Muscle layer of duodenum (tissue), 2 donors: Measurements from ENCODE around the gene CYB5A.
A peak's percentile ranks its signal among the peaks of the same experiment; 100 is the strongest.

Experiments
- H3K27ac ChIP-seq: one replicate; pipeline ENCODE4 v1.7.0; 2013; ENCODE audit warnings: mild to moderate bottlenecking, low read length
- H3K27me3 ChIP-seq: one replicate; pipeline ENCODE4 v1.7.0; 2013; ENCODE audit warnings: low read depth, mild to moderate bottlenecking, control low read depth, low read length
- H3K36me3 ChIP-seq, 2 donors: one replicate each; pipeline ENCODE4 v1.7.0; 2013; ENCODE audit warnings: low read length in 2 of 2, control low read depth in 1 of 2, mild to moderate bottlenecking in 1 of 2; ENCODE audit not compliant: insufficient read depth in 2 of 2, control insufficient read depth in 1 of 2
- H3K4me1 ChIP-seq, 2 donors: one replicate each; pipeline ENCODE4 v1.7.0; 2013; ENCODE audit warnings: low read length in 2 of 2, mild to moderate bottlenecking in 2 of 2, control low read depth in 1 of 2, moderate library complexity in 1 of 2; ENCODE audit not compliant: insufficient read depth in 2 of 2, control insufficient read depth in 1 of 2
- H3K4me3 ChIP-seq, 2 donors: one replicate each; pipeline ENCODE4 v1.7.0; 2013; ENCODE audit warnings: low read length in 2 of 2, low read depth in 1 of 2, mild to moderate bottlenecking in 1 of 2
- H3K9me3 ChIP-seq, 2 donors: one replicate each; pipeline ENCODE4 v1.7.0; 2013; ENCODE audit warnings: low read length in 2 of 2, control low read depth in 1 of 2, mild to moderate bottlenecking in 1 of 2; ENCODE audit not compliant: control insufficient read depth in 1 of 2
- donor health status: healthy.

Gene CYB5A

DNA sequence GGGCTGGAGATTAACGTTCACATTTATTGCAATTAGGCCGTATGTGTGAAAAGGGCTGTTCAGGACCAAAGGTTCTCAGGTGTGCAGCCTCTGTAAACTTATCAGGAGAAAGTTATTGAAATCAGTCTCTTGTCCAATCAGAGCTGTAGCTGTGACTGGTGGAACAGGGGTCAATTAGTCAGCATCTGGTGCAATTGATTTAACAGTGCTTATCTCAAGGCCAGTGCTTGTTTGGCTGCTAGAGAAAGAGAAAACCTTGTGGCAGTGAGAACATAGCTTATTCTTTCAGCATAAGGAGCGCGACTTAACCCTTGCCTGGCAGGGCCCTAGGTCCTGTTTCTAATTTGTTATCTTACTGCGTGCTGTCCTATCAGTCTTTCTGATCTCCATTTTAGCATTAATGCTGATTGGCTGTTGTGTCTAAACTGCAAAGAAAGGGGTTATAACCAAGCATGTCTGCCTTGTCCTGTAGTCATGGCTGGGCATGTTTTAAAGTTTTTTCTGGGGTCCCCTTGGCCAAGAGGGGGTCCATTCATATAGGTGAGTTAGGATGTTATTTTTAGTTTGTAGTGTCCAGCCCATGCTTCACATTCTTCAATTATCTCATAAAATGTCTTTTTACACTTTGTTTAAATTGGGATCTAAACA lies 66.4 kb downstream of the CYB5A start:
- Histone ChIP-seq H3K4me1 (no peaks in the 10 kb centered on the region), H3K27me3 (no peaks in the 10 kb centered on the region), H3K36me3 (no peaks in the 10 kb centered on the region), H3K9me3 (no peaks in the 10 kb centered on the region), H3K4me3 (no peak overlapping the region), H3K27ac (peak overlapping the region; percentile 10)

DNA sequence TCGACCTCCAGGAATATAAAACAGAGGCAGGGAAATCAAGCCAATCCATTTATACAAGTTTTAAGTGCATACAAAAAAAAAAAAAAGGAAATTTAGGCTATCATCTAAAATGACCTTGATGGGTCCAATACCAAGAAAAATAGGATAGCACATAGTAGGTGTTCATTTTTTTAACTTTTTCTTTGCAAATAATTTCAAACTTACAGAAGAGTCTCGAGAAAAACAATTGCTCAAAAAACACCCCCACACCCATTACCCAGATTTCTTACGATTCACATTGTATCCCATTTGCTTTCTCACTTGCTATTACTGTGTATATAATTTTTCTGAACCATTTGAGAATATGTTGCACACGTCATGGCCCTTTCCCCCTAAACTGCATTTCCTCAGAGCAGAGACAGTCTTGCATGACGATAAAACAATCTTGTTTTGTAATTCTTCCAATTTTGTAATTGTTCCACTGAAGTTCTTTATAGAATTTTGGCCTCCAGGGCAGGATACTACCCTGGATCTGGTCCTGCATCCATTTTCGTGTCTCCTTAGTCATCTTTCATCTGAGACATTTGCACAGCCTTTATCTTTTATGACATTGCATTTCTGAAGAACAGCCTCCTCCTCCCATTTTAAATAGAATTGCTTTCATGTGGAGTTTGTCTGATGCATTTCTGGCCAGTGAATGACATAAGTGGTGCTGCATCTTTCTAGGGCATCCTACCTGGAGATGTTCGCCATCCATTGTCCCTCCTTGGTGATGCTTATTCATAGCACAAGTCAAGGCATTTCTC lies 68.9 kb downstream of the CYB5A start:
- no peaks in the 10 kb centered on the region for H3K9me3 ChIP-seq
- H3K27ac ChIP-seq = no peak overlapping the region
- no peaks in the 10 kb centered on the region for H3K4me1 ChIP-seq
- H3K4me3 ChIP-seq = no peak overlapping the region
- H3K36me3 ChIP-seq = no peaks in the 10 kb centered on the region
- no peaks in the 10 kb centered on the region for H3K27me3 ChIP-seq

DNA sequence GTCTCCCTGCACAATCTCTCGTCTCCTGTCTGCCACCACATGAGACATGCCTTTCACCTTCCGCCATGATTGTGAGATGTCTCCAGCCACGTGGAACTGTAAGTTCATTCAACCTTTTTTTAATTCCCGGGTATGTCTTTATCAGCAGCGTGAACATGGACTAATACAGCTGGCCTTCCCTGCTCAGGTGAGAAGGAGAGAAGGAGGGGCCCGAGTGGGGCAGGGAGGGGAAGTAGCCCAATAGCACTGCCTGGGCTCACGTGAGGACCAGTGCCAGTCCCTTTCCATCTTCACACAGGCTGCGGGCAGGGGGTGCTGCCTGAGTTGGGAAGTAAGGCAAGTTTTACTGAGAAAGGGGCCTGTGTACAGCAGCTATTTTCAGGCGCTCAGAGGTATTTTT lies 70.7 kb downstream of the CYB5A start:
- Histone ChIP-seq H3K4me1 (no peaks in the 10 kb centered on the region), H3K27me3 (no peaks in the 10 kb centered on the region), H3K4me3 (no peak overlapping the region)

DNA sequence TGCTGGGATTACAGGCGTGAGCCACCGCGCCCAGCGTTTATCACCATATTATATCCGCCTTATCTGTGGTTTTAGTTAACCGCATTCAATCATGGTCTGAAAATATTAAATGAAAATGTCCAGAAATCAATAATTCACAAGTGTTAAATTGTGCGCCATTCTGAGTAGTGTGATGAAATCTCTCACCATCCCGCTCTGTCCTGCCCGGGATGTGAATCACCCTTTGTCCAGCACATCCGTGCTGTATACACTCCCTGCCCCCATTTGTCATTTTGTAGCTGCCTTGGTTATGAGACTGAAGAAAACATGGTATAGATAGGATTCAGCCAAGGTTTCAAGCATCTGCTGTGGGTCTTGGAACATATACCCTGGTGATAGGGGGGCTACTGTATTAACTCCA lies 72.7 kb downstream of the CYB5A start:
- Histone ChIP-seq H3K27ac (no peak overlapping the region), H3K36me3 (no peaks in the 10 kb centered on the region), H3K27me3 (no peaks in the 10 kb centered on the region), H3K4me1 (no peaks in the 10 kb centered on the region), H3K4me3 (no peak overlapping the region), H3K9me3 (no peaks in the 10 kb centered on the region)

More for the DNA sequence above, 70.7 kb downstream of the CYB5A start:
- no peaks in the 10 kb centered on the region for H3K36me3 ChIP-seq
- no peaks in the 10 kb centered on the region for H3K9me3 ChIP-seq
- no peak overlapping the region for H3K27ac ChIP-seq

DNA sequence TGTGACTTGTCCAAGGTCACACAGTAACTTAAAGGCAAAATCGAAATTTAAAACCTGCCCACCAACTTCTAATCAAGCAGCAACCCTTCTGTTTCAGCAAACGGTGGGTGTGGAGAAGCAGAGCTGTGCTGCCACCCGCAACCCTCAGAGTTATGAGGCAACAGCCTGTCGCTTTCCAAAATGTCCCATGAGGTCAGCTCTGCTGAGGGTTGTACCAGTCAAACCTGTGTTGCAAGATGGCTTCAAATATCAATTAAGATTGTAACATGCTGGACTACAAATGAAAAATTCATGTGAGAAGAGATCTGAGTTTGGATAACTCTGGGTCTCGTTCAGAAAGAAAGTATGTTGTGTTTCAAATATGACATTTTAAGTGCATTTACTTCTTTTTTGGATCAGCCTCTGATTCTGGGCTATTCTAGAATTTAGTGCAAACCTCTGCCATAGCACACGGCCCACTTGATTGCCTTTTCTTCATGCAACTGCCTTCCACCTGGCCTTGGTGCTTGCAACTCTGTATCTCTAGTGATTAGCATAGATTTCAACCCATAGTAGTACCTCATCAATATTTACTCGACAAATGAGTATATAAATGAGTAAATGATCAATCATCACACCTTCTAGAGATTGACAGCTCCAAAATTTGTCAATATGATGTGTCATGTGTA lies 74.2 kb downstream of the CYB5A start:
- Histone ChIP-seq H3K4me1 (no peaks in the 10 kb centered on the region), H3K27me3 (no peaks in the 10 kb centered on the region), H3K4me3 (no peak overlapping the region), H3K36me3 (no peaks in the 10 kb centered on the region), H3K9me3 (no peaks in the 10 kb centered on the region), H3K27ac (no peak overlapping the region)

DNA sequence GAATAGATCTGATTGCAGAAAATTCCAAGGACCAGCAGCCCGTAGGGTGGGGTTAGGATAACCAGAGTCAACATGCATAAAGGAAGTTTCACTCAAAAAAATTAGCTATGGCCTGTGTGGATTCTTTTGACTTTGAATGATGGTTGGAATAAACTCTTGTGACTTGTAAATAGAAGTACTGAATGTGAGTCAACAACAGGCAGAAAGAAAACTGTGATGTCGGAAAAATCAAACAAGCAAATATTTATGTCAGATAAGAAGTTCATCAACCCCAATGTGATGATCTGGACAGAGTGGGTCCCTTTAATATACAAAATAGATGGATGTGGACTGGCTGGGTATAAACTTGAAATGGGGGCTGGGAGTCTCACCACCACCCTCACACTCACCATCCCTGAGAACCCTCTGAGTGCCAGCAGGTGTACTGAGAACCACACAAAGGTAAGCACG lies 75.1 kb downstream of the CYB5A start:
- H3K9me3 ChIP-seq = no peaks in the 10 kb centered on the region
- H3K4me1 ChIP-seq = no peaks in the 10 kb centered on the region
- H3K27ac ChIP-seq = no peak overlapping the region
- H3K27me3 ChIP-seq = no peaks in the 10 kb centered on the region
- no peaks in the 10 kb centered on the region for H3K36me3 ChIP-seq
- no peak overlapping the region for H3K4me3 ChIP-seq

DNA sequence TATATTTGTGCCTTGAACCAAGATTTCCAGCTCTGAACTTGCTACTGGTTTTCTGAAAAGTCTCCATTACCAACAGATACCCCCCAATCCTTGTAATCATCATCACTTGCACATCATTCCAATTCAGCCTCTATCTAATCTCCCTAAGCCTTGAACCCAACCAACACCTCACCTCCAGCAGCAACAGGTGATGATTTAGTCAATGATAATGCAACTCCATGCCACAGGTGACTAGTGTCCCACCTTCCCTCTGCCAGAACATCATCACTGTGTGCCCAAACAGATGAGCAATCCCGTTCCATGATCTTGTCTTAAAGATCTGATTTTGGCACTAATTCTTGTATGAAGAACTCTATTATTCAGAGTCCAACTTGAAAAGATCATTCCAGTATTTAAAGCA lies 75.9 kb downstream of the CYB5A start:
- Histone ChIP-seq H3K36me3 (no peaks in the 10 kb centered on the region), H3K9me3 (no peaks in the 10 kb centered on the region), H3K4me1 (no peaks in the 10 kb centered on the region), H3K27ac (no peak overlapping the region), H3K27me3 (no peaks in the 10 kb centered on the region), H3K4me3 (no peak overlapping the region)

DNA sequence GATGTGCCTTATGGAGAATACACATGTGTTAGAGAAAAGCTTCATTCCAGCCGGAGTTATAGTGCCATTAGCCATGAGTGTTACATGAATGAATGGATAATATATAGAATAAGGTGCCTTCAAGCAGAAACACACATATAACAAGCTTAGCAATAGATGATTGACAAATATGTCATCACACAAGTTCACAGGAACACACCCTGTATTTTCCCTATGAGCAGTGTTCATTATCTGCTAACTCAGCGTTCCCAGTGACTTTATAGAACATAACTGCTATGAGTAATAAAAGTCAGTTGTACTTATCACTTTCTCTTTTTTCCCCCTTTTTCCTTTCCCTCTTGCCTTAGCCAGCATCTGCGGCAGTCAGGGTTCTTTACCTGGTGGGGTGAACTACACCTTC lies 78.3 kb downstream of the CYB5A start:
- H3K27ac ChIP-seq = no peak overlapping the region
- no peaks in the 10 kb centered on the region for H3K9me3 ChIP-seq
- H3K4me1 ChIP-seq = no peaks in the 10 kb centered on the region
- no peaks in the 10 kb centered on the region for H3K36me3 ChIP-seq
- no peaks in the 10 kb centered on the region for H3K27me3 ChIP-seq
- H3K4me3 ChIP-seq = no peak overlapping the region

DNA sequence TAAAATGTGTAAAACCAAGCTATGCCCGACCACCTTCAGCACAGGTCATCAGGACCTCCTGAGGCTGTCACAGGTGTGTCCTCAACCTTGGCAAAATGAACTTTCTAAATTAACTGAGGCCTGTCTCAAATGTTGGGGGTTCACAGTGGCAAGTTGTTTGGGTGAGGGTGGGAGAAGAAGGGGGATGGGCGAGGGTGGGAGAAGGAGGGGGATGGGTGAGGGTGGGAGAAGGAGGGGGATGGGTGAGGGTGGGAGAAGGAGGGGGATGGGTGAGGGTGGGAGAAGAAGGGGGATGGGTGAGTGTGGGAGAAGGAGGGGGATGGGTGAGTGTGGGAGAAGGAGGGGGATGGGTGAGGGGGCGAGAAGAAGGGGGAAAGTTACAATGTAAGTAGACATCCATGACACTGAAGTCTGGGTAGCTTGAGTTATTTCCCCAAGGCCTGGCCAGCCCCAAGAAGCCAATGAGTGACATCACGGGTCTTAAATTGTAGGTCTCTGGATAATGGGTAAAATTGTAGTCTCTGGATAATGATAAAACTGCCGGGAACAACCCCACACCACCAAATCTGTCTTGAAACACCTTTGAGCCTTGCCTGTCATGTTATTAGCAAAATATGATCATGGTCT lies 87.1 kb downstream of the CYB5A start:
- H3K27ac ChIP-seq = no peak overlapping the region
- no peaks in the 10 kb centered on the region for H3K9me3 ChIP-seq
- no peaks in the 10 kb centered on the region for H3K36me3 ChIP-seq
- no peak overlapping the region for H3K4me3 ChIP-seq
- H3K27me3 ChIP-seq = no peaks in the 10 kb centered on the region
- no peaks in the 10 kb centered on the region for H3K4me1 ChIP-seq

DNA sequence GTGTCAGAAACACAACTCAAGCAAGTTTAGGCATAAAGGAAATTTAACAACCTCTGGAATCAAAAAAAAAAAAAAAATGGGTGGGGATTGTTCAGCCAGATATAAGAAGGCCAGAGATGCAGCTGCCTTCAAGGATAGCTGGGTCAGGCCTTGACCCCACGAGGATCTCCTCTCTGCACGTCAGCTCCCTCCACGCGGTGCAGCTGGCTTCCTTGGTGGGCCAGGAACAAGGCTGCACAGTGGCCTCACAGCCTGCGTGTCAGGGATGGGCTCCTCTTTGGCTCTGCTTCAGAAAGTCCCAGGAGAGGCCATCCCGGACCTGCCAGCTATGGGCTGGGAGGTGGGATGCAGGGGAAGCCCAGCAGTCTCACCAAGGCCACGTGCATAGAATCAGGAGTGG lies 88.0 kb downstream of the CYB5A start:
- no peaks in the 10 kb centered on the region for H3K36me3 ChIP-seq
- H3K4me1 ChIP-seq = no peaks in the 10 kb centered on the region
- no peak overlapping the region for H3K27ac ChIP-seq
- H3K4me3 ChIP-seq = no peak overlapping the region
- no peaks in the 10 kb centered on the region for H3K27me3 ChIP-seq
- no peaks in the 10 kb centered on the region for H3K9me3 ChIP-seq
